Measurements from ENCODE around the gene TMEM232. TPM values are rescaled to one million over a fixed set of nuclear protein-coding genes. Genes with fewer than 3 reads are reported as not detected.

TMEM232 gene
- polyA plus RNA-seq, 1 donor (not counting 4 experiments of a cell fraction or from before 2014, with no cell fraction given) = 1.00 TPM

- H3K27ac ChIP-seq (ENCODE audit: control insufficient read depth, insufficient read depth, low read length) = no peak overlapping the region
- H3K9ac ChIP-seq (ENCODE audit: control insufficient read depth, extremely low read depth, insufficient read depth, low read length) = no peak overlapping the region
- H3K36me3 ChIP-seq (ENCODE audit: control insufficient read depth in 2 of 2, extremely low read depth in 1 of 2, insufficient read depth in 2 of 2, low read length in 2 of 2) = no peaks in the 10 kb centered on the region
- TF ChIP-seq CTCF (optimal IDR thresholded peaks at IDR 0.05 in 1 of 3, IDR thresholded peaks at IDR 0.05 in 1 of 3, conservative IDR thresholded peaks at IDR 0.05 in 1 of 3; ENCODE audit: extremely low read depth in 1 of 3, insufficient read depth in 2 of 3, low read length in 3 of 3) = peak; percentile 44 to 63 (median 51)
- no peak for TF ChIP-seq EZH2 (IDR thresholded peaks at IDR 0.05; ENCODE audit: low read length)
- H3K27me3 ChIP-seq (ENCODE audit: control insufficient read depth, extremely low read depth, insufficient read depth, low read length) = peaks cover 4% of the 10 kb centered on the region
- no peak overlapping the region for H3K4me3 ChIP-seq (ENCODE audit: control insufficient read depth in 2 of 3, extremely low read depth in 1 of 3, insufficient read depth in 2 of 3, low read depth in 1 of 3, low read length in 3 of 3)
- H3K79me2 ChIP-seq (ENCODE audit: control insufficient read depth, insufficient read depth, low read length) = no peaks in the 10 kb centered on the region
- H3K9me1 ChIP-seq (ENCODE audit: control insufficient read depth, extremely low read depth, insufficient read depth, low read length) = no peaks in the 10 kb centered on the region
- dilution Hi-C loops (cut with MboI; ENCODE audit: extremely low pct_ligation_motif_present, low sequenced_read_pairs) = no loop called here
- H3K4me1 ChIP-seq (ENCODE audit: control insufficient read depth, extremely low read depth, insufficient read depth, low read length) = no peaks in the 10 kb centered on the region
- no peaks in the 10 kb centered on the region for H3K9me3 ChIP-seq (ENCODE audit: control insufficient read depth, low read depth, low read length)
- FAIRE-seq (peak; percentile 53), DNase-seq (ENCODE audit: low read depth, low spot score) (peak; percentile 2)
- H2AFZ ChIP-seq (ENCODE audit: control insufficient read depth, low read length) = no peak overlapping the region
- no peak overlapping the region for H3K4me2 ChIP-seq (ENCODE audit: control insufficient read depth, extremely low read depth, insufficient read depth, low read depth, low read length)
- no peaks in the 10 kb centered on the region for H4K20me1 ChIP-seq (ENCODE audit: control insufficient read depth, extremely low read depth, insufficient read depth, low read length)
These were observed 285.4 kb downstream of the TMEM232 start for GRCh38 chr5:110441035-110441434.

- Histone ChIP-seq H3K27me3 (ENCODE audit: control insufficient read depth, extremely low read depth, insufficient read depth, low read length) (peaks cover 4% of the 10 kb centered on the region), H3K9ac (ENCODE audit: control insufficient read depth, extremely low read depth, insufficient read depth, low read length) (no peak overlapping the region), H3K4me2 (ENCODE audit: control insufficient read depth, extremely low read depth, insufficient read depth, low read depth, low read length) (no peak overlapping the region), H3K4me3 (ENCODE audit: control insufficient read depth in 2 of 3, extremely low read depth in 1 of 3, insufficient read depth in 2 of 3, low read depth in 1 of 3, low read length in 3 of 3) (no peak overlapping the region), H4K20me1 (ENCODE audit: control insufficient read depth, extremely low read depth, insufficient read depth, low read length) (no peaks in the 10 kb centered on the region), H3K36me3 (ENCODE audit: control insufficient read depth in 2 of 2, extremely low read depth in 1 of 2, insufficient read depth in 2 of 2, low read length in 2 of 2) (no peaks in the 10 kb centered on the region), H3K9me3 (ENCODE audit: control insufficient read depth, low read depth, low read length) (no peaks in the 10 kb centered on the region), H3K9me1 (ENCODE audit: control insufficient read depth, extremely low read depth, insufficient read depth, low read length) (no peaks in the 10 kb centered on the region), H2AFZ (ENCODE audit: control insufficient read depth, low read length) (no peak overlapping the region), H3K27ac (ENCODE audit: control insufficient read depth, insufficient read depth, low read length) (no peak overlapping the region), H3K79me2 (ENCODE audit: control insufficient read depth, insufficient read depth, low read length) (no peaks in the 10 kb centered on the region), H3K4me1 (ENCODE audit: control insufficient read depth, extremely low read depth, insufficient read depth, low read length) (no peaks in the 10 kb centered on the region)
- dilution Hi-C loops (cut with MboI; ENCODE audit: extremely low pct_ligation_motif_present, low sequenced_read_pairs) = no loop called here
- no peak for TF ChIP-seq EZH2 (IDR thresholded peaks at IDR 0.05; ENCODE audit: low read length)
- no peak for TF ChIP-seq CTCF (optimal IDR thresholded peaks at IDR 0.05 in 1 of 3, IDR thresholded peaks at IDR 0.05 in 1 of 3, conservative IDR thresholded peaks at IDR 0.05 in 1 of 3; ENCODE audit: extremely low read depth in 1 of 3, insufficient read depth in 2 of 3, low read length in 3 of 3)
- FAIRE-seq (no peak), DNase-seq (ENCODE audit: low read depth, low spot score) (no peak)
These were observed 286.4 kb downstream of the TMEM232 start for GRCh38 chr5:110440058-110440457.

Measured in keratinocyte (primary cell).